ENCODE data around the gene CDCA7.

The CDCA7 gene

DNA sequence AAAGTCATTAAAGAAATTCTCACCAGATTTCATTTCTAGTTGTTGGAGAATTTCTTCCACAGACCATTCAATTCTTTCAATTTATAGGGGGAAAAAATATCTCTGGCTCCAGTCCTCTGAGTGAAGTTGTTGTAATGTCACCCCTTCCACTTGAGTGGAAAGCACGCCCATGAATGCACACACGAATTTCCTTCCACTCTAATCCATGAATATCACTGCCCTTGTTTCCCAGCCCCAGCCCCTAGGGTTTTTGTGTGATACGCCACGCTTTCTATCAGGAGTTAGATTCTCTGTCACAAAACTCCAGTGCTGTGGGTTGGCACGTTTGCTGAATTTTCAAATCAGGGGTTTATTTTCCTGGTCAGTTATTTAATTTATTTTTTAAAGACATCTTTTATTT is 38.1 kb downstream of the CDCA7 start:
- no peaks in the 10 kb centered on the region for H3K4me1 ChIP-seq (ENCODE audit: control extremely low read depth in 1 of 4, control insufficient read depth in 4 of 4, insufficient read depth in 4 of 4, low read length in 3 of 4)
- no peak for DNase-seq
- peaks cover 0 to 20% (median 6%) of the 10 kb centered on the region in 5 experiments for H3K27me3 ChIP-seq (replicated peaks in 2 of 5; ENCODE audit: control insufficient read depth in 4 of 5, insufficient read depth in 5 of 5, low read length in 4 of 5)
- WGBS (ENCODE audit: insufficient coverage), result no CpG with 5 or more reads among the region's 5 CpGs
- no peak overlapping the region for H3K27ac ChIP-seq (ENCODE audit: insufficient read depth in 1 of 2, low read depth in 1 of 2, low read length in 2 of 2, poor library complexity in 1 of 2, severe bottlenecking in 2 of 2)
- ChIA-PET POLR2A (no interaction called here), CTCF (no interaction called here)
- H3K9me3 ChIP-seq (ENCODE audit: control extremely low read depth in 1 of 5, control insufficient read depth in 4 of 5, insufficient read depth in 2 of 5, low read depth in 1 of 5, low read length in 4 of 5), result no peaks in the 10 kb centered on the region
- no peak overlapping the region for H3K4me3 ChIP-seq (ENCODE audit: control insufficient read depth in 1 of 7, extremely low read depth in 1 of 7, insufficient read depth in 4 of 7, low read depth in 2 of 7, low read length in 6 of 7)
- no peaks in the 10 kb centered on the region for H3K36me3 ChIP-seq (ENCODE audit: control insufficient read depth in 4 of 4, insufficient read depth in 4 of 4, low read length in 3 of 4)

DNA sequence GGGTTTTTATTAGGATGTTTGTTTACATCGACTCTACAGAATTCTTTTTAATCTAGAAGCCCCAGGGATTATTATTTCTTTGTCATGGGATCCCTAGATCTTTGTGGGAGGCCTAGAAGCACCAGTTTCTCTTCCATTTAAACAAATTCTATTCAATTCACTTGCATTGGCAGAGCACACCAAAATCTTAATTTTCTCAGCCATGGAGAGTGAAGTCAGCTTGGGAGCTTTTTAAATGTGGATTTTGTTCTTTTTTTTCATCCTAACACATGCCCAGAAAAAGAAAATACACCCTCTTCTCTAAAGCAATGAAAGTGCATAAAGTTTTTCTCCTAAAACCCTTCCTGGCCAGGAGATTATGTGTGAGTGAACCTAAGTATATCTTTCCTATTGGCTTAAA is 38.5 kb downstream of the CDCA7 start:
- ChIA-PET POLR2A (no interaction called here), CTCF (no interaction called here)
- WGBS (ENCODE audit: insufficient coverage), result no CpG with 5 or more reads among the region's 1 CpG
- Histone ChIP-seq H3K9me3 (ENCODE audit: control extremely low read depth in 1 of 5, control insufficient read depth in 4 of 5, insufficient read depth in 2 of 5, low read depth in 1 of 5, low read length in 4 of 5) (no peaks in the 10 kb centered on the region), H3K27ac (ENCODE audit: insufficient read depth in 1 of 2, low read depth in 1 of 2, low read length in 2 of 2, poor library complexity in 1 of 2, severe bottlenecking in 2 of 2) (no peak overlapping the region), H3K4me3 (ENCODE audit: control insufficient read depth in 1 of 7, extremely low read depth in 1 of 7, insufficient read depth in 4 of 7, low read depth in 2 of 7, low read length in 6 of 7) (no peak overlapping the region), H3K27me3 (replicated peaks in 2 of 5; ENCODE audit: control insufficient read depth in 4 of 5, insufficient read depth in 5 of 5, low read length in 4 of 5) (peaks cover 0 to 20% (median 6%) of the 10 kb centered on the region in 5 experiments), H3K4me1 (ENCODE audit: control extremely low read depth in 1 of 4, control insufficient read depth in 4 of 4, insufficient read depth in 4 of 4, low read length in 3 of 4) (no peaks in the 10 kb centered on the region), H3K36me3 (ENCODE audit: control insufficient read depth in 4 of 4, insufficient read depth in 4 of 4, low read length in 3 of 4) (no peaks in the 10 kb centered on the region)
- no peak for DNase-seq

DNA sequence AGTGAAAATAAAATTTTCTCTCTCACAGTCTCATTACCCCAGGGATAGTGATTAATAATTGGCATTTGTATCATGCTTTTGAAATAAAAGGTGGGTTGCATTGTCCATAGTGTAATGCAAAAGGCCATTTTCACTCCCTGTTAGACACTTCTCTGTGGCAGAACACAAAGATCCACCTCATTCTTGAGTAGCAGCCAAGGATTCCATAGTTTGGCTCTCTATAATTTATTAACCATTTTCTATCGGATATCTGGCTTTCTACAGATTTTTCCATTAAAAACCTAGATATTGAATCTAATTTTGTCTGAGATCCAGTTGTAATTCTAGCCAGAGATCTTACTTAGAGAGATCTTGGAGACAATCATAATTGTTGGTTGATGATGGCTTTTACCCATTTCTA is 39.0 kb downstream of the CDCA7 start:
- ChIA-PET CTCF (no interaction called here), POLR2A (no interaction called here)
- Histone ChIP-seq H3K4me3 (ENCODE audit: control insufficient read depth in 1 of 7, extremely low read depth in 1 of 7, insufficient read depth in 4 of 7, low read depth in 2 of 7, low read length in 6 of 7) (no peak overlapping the region), H3K4me1 (ENCODE audit: control extremely low read depth in 1 of 4, control insufficient read depth in 4 of 4, insufficient read depth in 4 of 4, low read length in 3 of 4) (no peaks in the 10 kb centered on the region), H3K9me3 (ENCODE audit: control extremely low read depth in 1 of 5, control insufficient read depth in 4 of 5, insufficient read depth in 2 of 5, low read depth in 1 of 5, low read length in 4 of 5) (no peaks in the 10 kb centered on the region), H3K27ac (ENCODE audit: insufficient read depth in 1 of 2, low read depth in 1 of 2, low read length in 2 of 2, poor library complexity in 1 of 2, severe bottlenecking in 2 of 2) (no peak overlapping the region), H3K36me3 (ENCODE audit: control insufficient read depth in 4 of 4, insufficient read depth in 4 of 4, low read length in 3 of 4) (no peaks in the 10 kb centered on the region), H3K27me3 (replicated peaks in 2 of 5; ENCODE audit: control insufficient read depth in 4 of 5, insufficient read depth in 5 of 5, low read length in 4 of 5) (peaks cover 0 to 20% (median 6%) of the 10 kb centered on the region in 5 experiments)
- WGBS (ENCODE audit: insufficient coverage), result no CpG with 5 or more reads among the region's 1 CpG
- no peak for DNase-seq

DNA sequence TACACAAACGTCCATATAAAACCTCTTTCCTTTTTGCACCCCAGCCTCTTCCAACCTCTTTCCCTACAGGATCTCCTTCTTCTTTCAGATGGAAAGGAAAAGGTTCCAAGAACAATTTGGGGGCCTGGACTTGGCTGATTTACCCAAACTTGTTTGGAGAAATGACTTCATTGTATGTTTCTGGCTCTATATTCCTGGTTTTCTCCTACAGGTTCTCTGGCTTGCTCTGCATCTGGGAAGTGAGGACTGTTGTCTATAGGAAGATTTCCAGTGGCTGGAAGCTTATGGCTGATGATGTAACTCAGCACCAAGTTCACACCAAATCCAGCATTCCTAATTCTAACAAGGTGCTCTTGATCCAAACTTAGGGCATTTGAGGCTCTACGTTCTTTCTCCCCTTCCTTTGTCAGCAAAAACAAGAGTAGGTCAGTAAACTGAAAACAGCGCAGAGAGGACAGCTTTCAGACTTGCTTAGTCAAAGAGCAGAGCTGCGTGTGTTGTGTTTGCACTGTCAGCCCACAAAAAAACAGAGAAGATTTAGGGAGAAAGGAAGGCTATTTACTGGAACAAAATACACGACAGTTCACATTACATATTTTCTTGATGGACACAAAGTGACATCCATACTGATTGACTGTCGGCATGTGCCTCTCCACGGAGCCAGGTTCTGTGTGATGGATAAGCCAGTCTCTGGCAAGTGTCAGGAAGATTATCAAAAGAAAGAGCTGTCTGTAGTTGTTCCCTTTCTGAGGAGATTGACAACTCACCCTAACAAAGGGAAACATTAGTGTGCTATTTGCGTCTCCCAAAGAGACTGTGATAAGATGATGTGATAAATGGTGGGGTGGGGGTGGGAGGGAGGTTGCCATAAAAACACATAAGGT is 39.7 kb downstream of the CDCA7 start:
- POLR2A ChIA-PET, result no interaction called here
- CTCF ChIA-PET, result interaction anchor here (1.2 kb wide), 1 partner anchor 955 kb away, joined by 3 read pairs; no protein-coding TSS in a partner anchor

DNA sequence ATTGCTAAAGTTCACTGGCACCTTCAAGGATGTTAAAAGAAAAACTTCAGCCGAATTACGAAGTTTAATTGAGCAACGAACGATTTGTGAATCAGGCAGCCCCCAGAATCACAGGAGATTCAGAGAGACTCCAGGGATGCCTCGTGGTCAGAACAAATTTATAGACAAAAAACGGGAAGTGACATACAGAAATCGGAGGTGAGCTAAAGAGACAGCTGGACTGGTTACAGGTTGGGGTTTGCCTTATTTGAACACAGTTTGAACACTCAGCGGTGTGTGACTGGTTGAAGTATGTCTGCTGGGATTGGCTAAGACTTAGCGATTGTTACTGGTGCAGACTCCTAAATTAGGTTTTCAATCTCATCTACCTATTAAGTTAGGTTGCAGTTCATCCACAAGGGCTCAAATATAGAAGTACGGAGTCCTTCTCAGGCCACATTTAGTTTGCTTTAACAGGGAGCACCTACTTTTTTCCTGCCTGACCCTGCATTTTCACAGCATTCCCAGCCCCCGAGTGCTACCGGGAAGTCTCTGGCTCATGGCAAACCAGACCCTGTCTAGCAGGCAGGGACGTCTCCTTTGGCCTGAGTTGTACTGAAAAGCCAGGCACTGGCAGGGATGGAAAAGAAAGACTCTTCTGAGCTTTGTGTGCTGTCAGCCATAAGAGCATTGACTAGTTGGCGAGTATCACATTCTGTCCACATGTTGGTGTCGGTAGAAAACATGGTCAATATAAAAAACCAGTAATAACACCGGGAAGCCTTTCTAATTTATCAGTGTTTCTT is 41.1 kb downstream of the CDCA7 start:
- POLR2A ChIA-PET, result no interaction called here
- 86% methylated on average over 14 of the region's 16 CpGs for WGBS (ENCODE audit: insufficient coverage)
- H3K36me3 ChIP-seq (ENCODE audit: control insufficient read depth in 4 of 4, insufficient read depth in 4 of 4, low read length in 3 of 4), result no peaks in the 10 kb centered on the region
- DNase-seq, result peak in 2 of 3 donors; percentile 10 to 21
- H3K4me1 ChIP-seq (ENCODE audit: control extremely low read depth in 1 of 4, control insufficient read depth in 4 of 4, insufficient read depth in 4 of 4, low read length in 3 of 4), result no peaks in the 10 kb centered on the region
- no peaks in the 10 kb centered on the region for H3K9me3 ChIP-seq (ENCODE audit: control extremely low read depth in 1 of 5, control insufficient read depth in 4 of 5, insufficient read depth in 2 of 5, low read depth in 1 of 5, low read length in 4 of 5)
- no peak overlapping the region for H3K27ac ChIP-seq (ENCODE audit: insufficient read depth in 1 of 2, low read depth in 1 of 2, low read length in 2 of 2, poor library complexity in 1 of 2, severe bottlenecking in 2 of 2)
- CTCF ChIA-PET, result no interaction called here
- no peak overlapping the region for H3K4me3 ChIP-seq (ENCODE audit: control insufficient read depth in 1 of 7, extremely low read depth in 1 of 7, insufficient read depth in 4 of 7, low read depth in 2 of 7, low read length in 6 of 7)
- H3K27me3 ChIP-seq (replicated peaks in 2 of 5; ENCODE audit: control insufficient read depth in 4 of 5, insufficient read depth in 5 of 5, low read length in 4 of 5), result peaks cover 5 to 39% (median 8%) of the 10 kb centered on the region in 5 experiments

More for the DNA sequence above, 39.7 kb downstream of the CDCA7 start:
- no peak overlapping the region for H3K27ac ChIP-seq (ENCODE audit: insufficient read depth in 1 of 2, low read depth in 1 of 2, low read length in 2 of 2, poor library complexity in 1 of 2, severe bottlenecking in 2 of 2)
- H3K9me3 ChIP-seq (ENCODE audit: control extremely low read depth in 1 of 5, control insufficient read depth in 4 of 5, insufficient read depth in 2 of 5, low read depth in 1 of 5, low read length in 4 of 5), result no peaks in the 10 kb centered on the region
- no peak for DNase-seq
- no peaks in the 10 kb centered on the region for H3K36me3 ChIP-seq (ENCODE audit: control insufficient read depth in 4 of 4, insufficient read depth in 4 of 4, low read length in 3 of 4)
- no peaks in the 10 kb centered on the region for H3K4me1 ChIP-seq (ENCODE audit: control extremely low read depth in 1 of 4, control insufficient read depth in 4 of 4, insufficient read depth in 4 of 4, low read length in 3 of 4)
- H3K27me3 ChIP-seq (replicated peaks in 2 of 5; ENCODE audit: control insufficient read depth in 4 of 5, insufficient read depth in 5 of 5, low read length in 4 of 5), result peaks cover 2 to 24% (median 6%) of the 10 kb centered on the region in 5 experiments
- WGBS (ENCODE audit: insufficient coverage), result 59% methylated on average over 6 of the region's 8 CpGs
- no peak overlapping the region for H3K4me3 ChIP-seq (ENCODE audit: control insufficient read depth in 1 of 7, extremely low read depth in 1 of 7, insufficient read depth in 4 of 7, low read depth in 2 of 7, low read length in 6 of 7)

DNA sequence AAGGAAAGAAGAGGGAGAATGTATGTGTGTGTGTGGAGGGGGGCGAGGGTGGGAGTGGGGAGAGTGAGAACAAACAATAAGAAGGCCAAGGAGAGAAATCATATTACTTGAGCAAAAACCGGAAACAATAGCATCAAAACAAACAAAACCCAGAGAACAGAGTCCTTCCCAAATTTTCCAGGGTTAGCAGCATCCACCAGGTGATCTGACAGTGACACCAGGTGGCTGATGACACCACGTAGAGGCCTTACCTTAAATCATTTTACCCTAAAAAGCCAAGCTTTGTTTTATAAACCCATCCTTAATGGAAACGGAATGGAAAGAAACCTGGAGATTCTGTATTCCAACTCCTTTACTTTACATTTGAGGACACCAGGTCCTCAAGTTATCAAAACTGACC is 42.9 kb downstream of the CDCA7 start:
- peaks cover 0 to 3% (median 1%) of the 10 kb centered on the region in 4 experiments for H3K4me1 ChIP-seq (ENCODE audit: control extremely low read depth in 1 of 4, control insufficient read depth in 4 of 4, insufficient read depth in 4 of 4, low read length in 3 of 4)
- no peak overlapping the region for H3K27ac ChIP-seq (ENCODE audit: insufficient read depth in 1 of 2, low read depth in 1 of 2, low read length in 2 of 2, poor library complexity in 1 of 2, severe bottlenecking in 2 of 2)
- ChIA-PET CTCF (no interaction called here), POLR2A (no interaction called here)
- WGBS (ENCODE audit: insufficient coverage), result 93% methylated on average over 4 of the region's 4 CpGs
- H3K36me3 ChIP-seq (ENCODE audit: control insufficient read depth in 4 of 4, insufficient read depth in 4 of 4, low read length in 3 of 4), result no peaks in the 10 kb centered on the region
- no peak for DNase-seq
- peaks cover 9 to 55% (median 17%) of the 10 kb centered on the region in 5 experiments for H3K27me3 ChIP-seq (replicated peaks in 2 of 5; ENCODE audit: control insufficient read depth in 4 of 5, insufficient read depth in 5 of 5, low read length in 4 of 5)
- H3K9me3 ChIP-seq (ENCODE audit: control extremely low read depth in 1 of 5, control insufficient read depth in 4 of 5, insufficient read depth in 2 of 5, low read depth in 1 of 5, low read length in 4 of 5), result no peaks in the 10 kb centered on the region
- H3K4me3 ChIP-seq (ENCODE audit: control insufficient read depth in 1 of 7, extremely low read depth in 1 of 7, insufficient read depth in 4 of 7, low read depth in 2 of 7, low read length in 6 of 7), result no peak overlapping the region

DNA sequence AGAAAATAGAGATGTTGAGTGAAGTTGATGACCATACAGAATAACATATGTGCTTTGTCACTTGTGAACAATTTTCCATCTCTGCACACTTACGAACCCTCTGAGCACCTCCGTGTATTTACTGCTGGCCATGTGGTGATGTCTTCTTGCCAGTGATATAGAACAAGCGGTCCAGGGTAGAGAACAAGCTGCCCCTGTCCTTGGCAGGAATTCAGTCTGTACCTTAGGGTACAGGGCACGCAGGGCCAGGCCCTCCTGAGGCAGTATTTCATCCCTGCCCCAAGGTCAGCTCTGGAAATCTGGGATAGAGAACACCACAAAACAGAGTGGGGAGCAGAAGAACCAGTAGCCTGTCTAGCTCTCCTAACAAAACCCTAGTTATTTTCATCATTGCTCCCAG is 44.6 kb downstream of the CDCA7 start:
- WGBS (ENCODE audit: insufficient coverage), result 97% methylated on average over 4 of the region's 4 CpGs
- CTCF ChIA-PET, result interaction anchor here (0.8 to 3.6 kb wide), 6 partner anchors 10 to 949 kb away, joined by 3 to 23 read pairs (median 4); no protein-coding TSS in a partner anchor

More for the DNA sequence above, 44.6 kb downstream of the CDCA7 start:
- DNase-seq, result no peak
- Histone ChIP-seq H3K4me3 (ENCODE audit: control insufficient read depth in 1 of 7, extremely low read depth in 1 of 7, insufficient read depth in 4 of 7, low read depth in 2 of 7, low read length in 6 of 7) (no peak overlapping the region), H3K27me3 (replicated peaks in 2 of 5; ENCODE audit: control insufficient read depth in 4 of 5, insufficient read depth in 5 of 5, low read length in 4 of 5) (peaks cover 15 to 65% (median 17%) of the 10 kb centered on the region in 5 experiments), H3K4me1 (ENCODE audit: control extremely low read depth in 1 of 4, control insufficient read depth in 4 of 4, insufficient read depth in 4 of 4, low read length in 3 of 4) (peaks cover 0 to 5% (median 1%) of the 10 kb centered on the region in 4 experiments), H3K9me3 (ENCODE audit: control extremely low read depth in 1 of 5, control insufficient read depth in 4 of 5, insufficient read depth in 2 of 5, low read depth in 1 of 5, low read length in 4 of 5) (no peaks in the 10 kb centered on the region), H3K36me3 (ENCODE audit: control insufficient read depth in 4 of 4, insufficient read depth in 4 of 4, low read length in 3 of 4) (no peaks in the 10 kb centered on the region), H3K27ac (ENCODE audit: insufficient read depth in 1 of 2, low read depth in 1 of 2, low read length in 2 of 2, poor library complexity in 1 of 2, severe bottlenecking in 2 of 2) (no peak overlapping the region)
- POLR2A ChIA-PET, result no interaction called here
